H1 (cell line): ENCODE results near the gene ALDH7A1. TPM values are rescaled to one million over a fixed set of nuclear protein-coding genes. Genes with fewer than 3 reads are reported as not detected.

ENCODE experiments used
- EGR1 ChIP-seq: IDR thresholded peaks from 2 replicates; pipeline ENCODE4 v1.6.1; 2011; ENCODE audit warnings: low read depth, low read length, borderline replicate concordance
- EZH2 ChIP-seq: fragments of 200-600 bp; sonication (generic); IDR thresholded peaks from 2 replicates; pipeline ENCODE4 v1.7.1; 2012; ENCODE audit warnings: low read depth, mild to moderate bottlenecking, moderate library complexity, low read length, inconsistent platforms; ENCODE audit not compliant: severe bottlenecking
- YY1 ChIP-seq: IDR thresholded peaks from 2 replicates; pipeline ENCODE4 v1.6.1; 2011; ENCODE audit warnings: low read depth, mild to moderate bottlenecking, low read length
- polyA plus RNA-seq, 7 experiments: library from polyadenylated mRNA; depleted of rRNA in 3 of 7; stranded (reverse) in 5 of 7; unstranded in 2 of 7; fragments of >200 nt in 5 of 7; fragments of 200-250 nt in 2 of 7; gene quantifications; 1 replicate in 5 of 7; 2 replicates in 1 of 7; 4 replicates in 1 of 7; pipeline versions ENCODE4 v1.2.1 to v1.2.3, GENCODE V29; 2011 to 2013; ENCODE audit warnings: missing spikeins in 2 of 7, mixed read lengths in 2 of 7
- total RNA-seq: library from RNA; stranded (reverse); fragmentation: NEBNext Ultra II Directional; extraction: Animal tissue kit (Norgen Biotek cat#: 25700); gene quantifications from 2 replicates; pipeline ENCODE4 v1.2.1, GENCODE V29; 2021

Gene ALDH7A1
- total and polyA plus RNA-seq, 2 of the 8 experiments (the other 6 are each of a cell fraction or from before 2014, with no cell fraction given), result 99.6 to 225 TPM

DNA sequence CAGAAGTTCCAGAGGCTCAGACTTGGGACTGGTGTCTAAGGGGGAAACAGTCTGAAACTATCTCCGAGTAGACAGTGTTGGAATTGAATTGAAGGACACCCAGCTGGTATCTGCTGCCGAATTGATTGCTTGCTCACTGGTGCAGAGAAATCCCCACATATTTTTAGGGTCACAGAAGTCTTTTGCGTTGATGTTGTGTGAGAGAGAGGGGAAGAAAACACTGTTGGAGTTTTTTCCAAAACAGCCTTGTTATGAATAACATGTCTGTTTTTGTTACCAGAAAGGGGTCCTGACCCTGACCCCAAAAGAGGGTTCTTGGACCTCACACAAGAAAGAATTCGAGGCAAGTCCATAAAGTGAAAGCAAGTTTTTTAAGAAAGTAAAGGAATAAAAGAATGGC is 81.3 kb downstream of the ALDH7A1 start (continued):
- no peak for TF ChIP-seq YY1
- no peak for TF ChIP-seq EGR1
- TF ChIP-seq EZH2, result no peak
